GM21786 (cell line): ENCODE results near the gene IDH3B.

Experiments used
- ATAC-seq: cut with Tn5 transposase; IDR thresholded peaks from one replicate; pipeline ENCODE4 v1.9.1; 2021; ENCODE audit not compliant: unreplicated experiment

IDH3B gene

GRCh38 chr20:2658414-2659354 lies 5.3 kb downstream of the IDH3B start:
- no peak for ATAC-seq

GRCh38 chr20:2657674-2658073 lies 6.3 kb downstream of the IDH3B start:
- ATAC-seq: no peak

- no peak for ATAC-seq
Observed at GRCh38 chr20:2657241-2657640, 6.8 kb downstream of the IDH3B start.

GRCh38 chr20:2656471-2657117 lies 7.4 kb downstream of the IDH3B start:
- ATAC-seq: no peak

GRCh38 chr20:2655331-2656116 lies 8.5 kb downstream of the IDH3B start:
- ATAC-seq: no peak

- ATAC-seq: no peak
Observed at GRCh38 chr20:2654831-2655230, 9.2 kb downstream of the IDH3B start.

DNA sequence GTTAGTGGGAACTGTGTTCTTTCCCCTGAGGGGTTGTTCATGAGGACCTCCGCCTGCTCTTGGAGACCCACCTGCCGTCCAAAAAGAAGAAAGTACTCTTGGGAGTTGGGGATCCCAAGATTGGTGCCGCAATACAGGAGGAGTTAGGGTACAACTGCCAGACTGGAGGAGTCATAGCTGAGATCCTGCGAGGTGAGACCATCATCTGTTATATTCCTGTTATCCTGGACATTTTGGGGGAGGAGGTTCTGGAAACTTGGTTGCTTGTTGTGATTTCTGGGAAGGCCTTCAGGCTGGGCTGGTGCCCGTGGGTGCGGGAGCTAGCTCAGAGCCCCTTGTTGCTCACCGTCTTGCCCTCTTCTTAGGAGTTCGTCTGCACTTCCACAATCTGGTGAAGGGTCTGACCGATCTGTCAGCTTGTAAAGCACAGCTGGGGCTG lies 9.6 kb downstream of the IDH3B start:
- ATAC-seq: no peak

DNA sequence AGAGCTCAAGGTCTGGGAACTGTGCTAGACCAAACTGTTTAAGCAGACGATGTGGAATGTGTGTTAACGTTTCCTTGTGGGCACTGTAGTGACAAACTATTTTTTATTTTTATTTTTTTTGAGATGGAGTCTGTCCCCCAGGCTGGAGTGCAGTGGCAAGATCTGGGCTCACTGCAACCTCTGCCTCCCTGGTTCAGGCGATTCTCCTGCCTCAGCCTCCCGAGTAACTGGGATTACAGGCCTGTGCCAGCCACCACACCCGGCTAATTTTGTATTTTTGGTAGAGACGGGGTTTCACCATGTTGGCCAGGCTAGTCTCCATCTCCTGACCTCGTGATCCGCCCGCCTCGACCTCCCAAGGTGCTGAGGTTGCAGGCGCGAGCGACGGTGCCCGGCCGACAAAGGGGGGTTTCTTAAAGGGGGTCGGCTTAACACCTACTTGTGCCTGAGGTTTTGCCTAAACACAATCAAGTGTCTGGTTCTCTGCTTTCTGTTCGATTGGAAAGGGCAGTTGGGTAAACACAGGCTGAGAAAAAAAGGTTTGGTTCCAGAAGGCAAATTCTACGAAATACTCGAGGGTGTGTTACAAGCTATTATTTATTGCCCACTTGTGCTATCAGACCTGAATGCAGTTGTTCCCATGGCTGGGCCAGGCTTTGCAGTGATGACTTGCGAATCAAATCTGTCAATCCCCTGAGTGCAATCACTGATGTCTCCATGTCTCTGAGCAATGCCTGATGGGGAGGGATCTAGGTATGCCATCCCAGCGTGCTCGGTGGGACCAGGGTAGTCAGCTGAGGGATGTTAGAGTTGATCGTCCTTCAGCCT lies 10.2 kb downstream of the IDH3B start:
- no peak for ATAC-seq

- ATAC-seq: peak; percentile 43
Observed at GRCh38 chr20:2652724-2653555, 11.1 kb downstream of the IDH3B start.

DNA sequence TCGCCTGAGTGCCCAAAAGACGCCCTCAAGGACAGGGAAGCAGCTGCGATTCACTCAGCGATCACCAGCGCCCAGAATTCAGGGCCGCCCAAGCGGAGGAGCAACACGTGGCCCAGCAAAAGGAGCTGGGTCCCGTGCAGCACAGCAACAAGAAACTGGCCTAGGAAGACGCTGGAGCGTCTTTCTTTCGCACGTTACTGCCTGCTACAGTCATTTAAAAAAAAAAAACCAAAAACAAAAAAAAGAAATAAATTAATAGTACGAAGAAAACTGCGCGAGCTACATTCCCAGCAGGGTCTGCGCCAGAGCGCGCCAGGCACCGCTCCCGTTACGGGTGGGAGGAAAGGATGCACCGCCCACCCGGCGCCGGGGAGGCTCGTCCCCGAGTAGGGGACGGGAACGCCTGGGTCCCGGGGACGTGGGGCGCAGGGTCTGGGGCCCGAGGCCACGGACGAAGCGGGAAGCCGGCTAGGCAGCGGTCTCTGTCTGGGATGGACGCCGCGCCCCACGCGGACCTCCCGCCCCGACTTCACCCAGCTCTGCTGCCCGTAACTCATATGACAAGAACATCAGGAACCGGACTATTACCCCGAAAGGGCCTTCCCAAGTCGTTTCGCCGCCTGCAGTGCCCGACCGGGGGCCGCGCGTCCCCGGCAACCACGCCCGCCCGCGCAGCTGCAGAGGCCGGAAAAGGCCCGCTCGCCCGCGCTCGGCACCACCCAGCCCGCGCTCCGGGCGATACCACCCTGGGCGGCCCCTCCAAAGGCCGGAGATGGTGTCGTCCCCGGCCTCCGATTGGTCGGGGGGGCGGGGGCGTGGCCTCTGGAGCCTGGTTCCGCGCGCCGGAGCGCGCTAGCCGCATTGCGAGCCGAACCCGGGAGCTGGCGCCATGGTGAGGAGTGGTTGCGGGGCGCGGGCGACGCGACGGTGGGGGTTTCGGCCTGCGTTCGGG lies 12.0 kb downstream of the IDH3B start, which contains the start of gene NOP56:
Gene NOP56 (plus strand): TSS at position 861 of the 952 bp plus-strand sequence. CDS start 29 bp downstream, at position 890.
- peak; percentile 73 for ATAC-seq

GRCh38 chr20:2643708-2644107 lies 20.3 kb downstream of the IDH3B start:
- no peak for ATAC-seq

GRCh38 chr20:2640899-2641298 lies 23.1 kb downstream of the IDH3B start:
- no peak for ATAC-seq

DNA sequence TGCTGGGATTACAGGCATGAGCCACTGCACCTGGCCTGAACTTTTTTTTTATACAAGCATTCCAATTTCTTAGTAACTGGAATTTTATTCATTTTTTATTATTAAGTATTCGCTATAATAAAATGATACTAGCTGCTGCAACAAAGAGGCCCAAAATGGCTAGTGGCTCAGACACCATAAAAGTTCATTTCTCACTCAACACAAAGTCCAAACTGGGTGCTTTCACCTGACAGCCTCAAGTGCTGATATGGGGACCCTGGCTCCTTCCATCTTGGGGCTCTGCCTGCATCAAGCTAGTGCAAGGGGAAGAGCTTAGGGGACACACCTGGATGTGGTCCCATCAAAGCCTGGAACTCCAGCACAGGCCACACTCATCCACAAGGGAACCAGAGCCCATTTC lies 23.8 kb downstream of the IDH3B start:
- no peak for ATAC-seq

- no peak for ATAC-seq
Observed at GRCh38 chr20:2637246-2637645, 26.8 kb downstream of the IDH3B start.

DNA sequence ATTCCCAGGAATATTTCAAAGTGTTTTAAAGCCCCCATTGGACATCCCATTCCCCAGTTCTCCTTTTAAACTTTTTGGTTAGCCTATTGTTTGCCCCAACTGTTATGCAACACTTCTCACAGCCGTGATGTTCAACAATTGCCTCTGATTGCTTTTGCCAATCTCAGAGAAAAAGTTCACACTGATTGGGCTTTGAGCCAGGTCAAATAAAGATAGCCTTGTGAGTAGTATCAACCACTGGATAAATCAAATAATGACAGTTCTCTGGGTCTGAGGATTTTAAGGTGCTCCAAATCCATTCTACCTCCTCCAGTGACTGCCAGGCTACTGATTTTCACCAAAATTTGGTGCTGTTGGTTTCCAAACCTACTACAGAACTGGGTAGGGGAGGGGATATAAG lies 30.6 kb downstream of the IDH3B start:
- ATAC-seq: no peak

DNA sequence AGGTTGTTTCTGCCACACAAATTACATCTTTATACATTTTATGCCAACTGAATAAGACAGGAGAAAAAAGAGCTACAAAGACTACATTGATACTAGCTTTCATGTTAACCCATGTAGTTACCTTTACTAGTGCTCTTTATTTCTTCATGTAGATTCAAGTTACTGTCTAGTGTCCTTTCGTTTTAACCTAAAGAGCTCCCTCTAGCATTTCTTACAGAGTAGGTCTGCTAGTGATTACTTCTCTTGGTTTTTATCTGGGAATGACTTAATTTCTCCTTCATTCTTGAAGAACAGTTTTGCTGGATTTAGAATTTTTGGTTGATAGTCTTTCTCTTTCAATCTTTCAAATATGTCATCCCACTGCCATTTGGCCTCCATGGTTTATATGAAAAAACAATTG lies 32.8 kb downstream of the IDH3B start:
- no peak for ATAC-seq

- no peak for ATAC-seq
Observed at GRCh38 chr20:2626853-2627541, 37.0 kb downstream of the IDH3B start.

DNA sequence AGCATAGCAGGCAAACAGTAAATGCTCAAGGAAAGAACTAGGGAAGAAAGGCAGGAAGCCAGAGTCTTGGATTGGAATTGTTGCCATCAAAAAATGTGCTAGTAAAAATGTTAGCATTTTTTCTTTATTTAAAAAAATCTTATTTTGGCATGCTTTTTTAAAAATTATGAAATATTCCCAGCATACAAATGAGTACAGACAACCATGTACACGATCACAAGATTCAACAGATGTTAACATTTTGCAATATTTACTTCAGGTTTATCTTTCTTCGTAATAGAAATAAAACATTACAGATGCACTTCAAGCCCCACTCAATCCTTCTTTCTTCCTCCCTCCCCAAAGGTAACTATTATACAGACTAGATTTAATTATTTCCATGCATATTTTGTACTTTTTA lies 39.0 kb downstream of the IDH3B start:
- no peak for ATAC-seq
